ENCODE results near the gene NPPC. TPM values are rescaled to one million over a fixed set of nuclear protein-coding genes. Genes with fewer than 3 reads are reported as not detected.
A peak's percentile ranks its signal among the peaks of the same experiment; 100 is the strongest.

Gene NPPC
- not detected in 2 replicates for polyA plus RNA-seq (2012; rRNA removed)
- not detected in 2 replicates for polyA plus RNA-seq (2012; cell fraction: cytosol; rRNA removed)
- 0.11 and 0.17 TPM in 2 replicates for polyA plus RNA-seq (2012; cell fraction: nucleus; rRNA removed)

DNA sequence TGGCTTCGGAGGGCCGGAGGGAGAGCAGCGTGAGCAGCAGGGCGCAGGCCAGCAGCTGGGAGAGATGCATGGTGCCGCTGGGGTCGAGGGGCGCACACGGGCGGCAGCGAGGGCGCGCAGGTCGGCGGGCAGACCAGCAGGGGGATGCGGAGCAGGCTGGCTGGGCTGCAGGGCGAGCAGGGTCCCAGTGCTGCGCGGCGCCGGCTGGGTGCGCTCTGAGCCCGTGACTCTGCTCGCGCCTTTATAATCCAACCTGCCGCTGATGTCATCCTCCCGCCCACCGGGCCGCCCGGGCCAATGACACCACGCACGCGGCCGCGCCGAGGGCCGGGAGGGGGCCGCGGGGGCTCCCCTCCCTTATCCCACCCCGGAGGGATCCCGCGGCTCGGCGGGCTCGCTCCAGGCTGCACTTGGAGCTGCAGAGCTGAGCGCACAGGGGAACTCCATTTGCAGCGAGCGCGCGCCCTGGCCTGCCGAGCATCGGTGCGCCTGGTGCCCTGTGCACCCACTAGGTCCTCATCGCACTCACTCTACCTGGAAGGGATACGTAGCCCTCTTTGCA, at the start of gene NPPC:
Gene NPPC (minus strand): TSS at position 217 of the 562 bp plus-strand sequence. CDS start 147 bp downstream, at position 70.
- no peaks in the 10 kb centered on the region for H3K9me2 ChIP-seq
- H3K9me3 ChIP-seq: no peaks in the 10 kb centered on the region
- no peak for TF ChIP-seq FOSL2 (IDR thresholded peaks at IDR 0.05; ENCODE audit: borderline replicate concordance, low read depth)
- TF ChIP-seq FOXM1 (IDR thresholded peaks at IDR 0.05; ENCODE audit: low read depth): no peak
- TF ChIP-seq, protein P1, sequence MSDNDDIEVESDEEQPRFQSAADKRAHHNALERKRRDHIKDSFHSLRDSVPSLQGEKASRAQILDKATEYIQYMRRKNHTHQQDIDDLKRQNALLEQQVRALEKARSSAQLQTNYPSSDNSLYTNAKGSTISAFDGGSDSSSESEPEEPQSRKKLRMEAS (IDR thresholded peaks at IDR 0.05; ENCODE audit: low read depth): 0 out of 2 replicates have a peak, but pooled peaks have one; percentile 31
- peak; percentile 44 for TF ChIP-seq CTCF (IDR thresholded peaks at IDR 0.05)
- peak; percentile 44; the same call in 1 of the 2 replicates for TF ChIP-seq SMC3 (IDR thresholded peaks at IDR 0.05; ENCODE audit: low read depth, low read length)
- no peak for TF ChIP-seq GABPA (IDR thresholded peaks at IDR 0.05; ENCODE audit: low read depth)
- peak; percentile 63 for TF ChIP-seq RAD21 (IDR thresholded peaks at IDR 0.05; ENCODE audit: low read length)
- no peaks in the 10 kb centered on the region for H3F3A ChIP-seq (replicated peaks; ENCODE audit: insufficient read depth)
- no peak within 1 kb of the TSS for H3K27ac ChIP-seq (ENCODE audit: low read depth in 2 of 2, low read length in 1 of 2)
- no peaks in the 10 kb centered on the region for H4K20me1 ChIP-seq (ENCODE audit: insufficient read depth)
- H3K36me3 ChIP-seq (replicated peaks in 1 of 2; ENCODE audit: control insufficient read depth in 1 of 2, insufficient read depth in 2 of 2, low read length in 1 of 2): no peaks in the 10 kb centered on the region
- 0% methylated on average over 2 of the region's 54 CpGs for WGBS (ENCODE audit: low lambda C conversion rate)
- no peaks in the 10 kb centered on the region for H3K79me2 ChIP-seq (ENCODE audit: insufficient read depth)
- H3K4me2 ChIP-seq: peak within 1 kb of the TSS; percentile 97
- H3K4me1 ChIP-seq (ENCODE audit: control insufficient read depth in 1 of 2, insufficient read depth in 2 of 2, low read depth in 1 of 2, low read length in 1 of 2): peaks cover 0 to 20% of the 10 kb centered on the region in 2 experiments; a peak in 1 of 4 replicates
- peak within 1 kb of the TSS; percentile 45 to 62 for H3K4me3 ChIP-seq (ENCODE audit: low read depth in 2 of 2, low read length in 1 of 2)
- peak; percentile 93 for DNase-seq
- no peak within 1 kb of the TSS for H3K9ac ChIP-seq
- H2AFZ ChIP-seq (ENCODE audit: low read depth): peak within 1 kb of the TSS; percentile 81; the same call in 1 of the 2 replicates
- ChIA-PET POLR2A (no interaction called here), CTCF (interaction anchor here (0.7 to 14.3 kb wide), 58 partner anchors 8 to 613 kb away, joined by 3 to 214 read pairs (median 5); no protein-coding TSS in a partner anchor)
- peaks cover 41% of the 10 kb centered on the region for H3K27me3 ChIP-seq (ENCODE audit: insufficient read depth)

- H3K9ac ChIP-seq: no peak overlapping the region
- TF ChIP-seq GATA2 (CRISPR knock-in tag; IDR thresholded peaks at IDR 0.05) (no peak), FOSL2 (IDR thresholded peaks at IDR 0.05; ENCODE audit: borderline replicate concordance, low read depth) (no peak), YY1 (IDR thresholded peaks at IDR 0.05; ENCODE audit: low read depth) (no peak), MXI1 (IDR thresholded peaks at IDR 0.05; ENCODE audit: low read depth, low read length) (no peak), FOXM1 (IDR thresholded peaks at IDR 0.05; ENCODE audit: low read depth) (no peak), NFIC (IDR thresholded peaks at IDR 0.05; ENCODE audit: borderline replicate concordance) (no peak), SMC3 (IDR thresholded peaks at IDR 0.05; ENCODE audit: low read depth, low read length) (no peak), JUND (IDR thresholded peaks at IDR 0.05) (no peak), TAF1 (IDR thresholded peaks at IDR 0.05; ENCODE audit: borderline replicate concordance, low read depth, low read length) (no peak)
- TF ChIP-seq, protein P2, sequence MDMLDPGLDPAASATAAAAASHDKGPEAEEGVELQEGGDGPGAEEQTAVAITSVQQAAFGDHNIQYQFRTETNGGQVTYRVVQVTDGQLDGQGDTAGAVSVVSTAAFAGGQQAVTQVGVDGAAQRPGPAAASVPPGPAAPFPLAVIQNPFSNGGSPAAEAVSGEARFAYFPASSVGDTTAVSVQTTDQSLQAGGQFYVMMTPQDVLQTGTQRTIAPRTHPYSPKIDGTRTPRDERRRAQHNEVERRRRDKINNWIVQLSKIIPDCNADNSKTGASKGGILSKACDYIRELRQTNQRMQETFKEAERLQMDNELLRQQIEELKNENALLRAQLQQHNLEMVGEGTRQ (IDR thresholded peaks at IDR 0.05; ENCODE audit: borderline replicate concordance, low read depth, low read length): no peak
- DNase-seq: no peak
- no peaks in the 10 kb centered on the region for H3F3A ChIP-seq (replicated peaks; ENCODE audit: insufficient read depth)
- no peaks in the 10 kb centered on the region for H3K9me2 ChIP-seq
- peaks cover 4% of the 10 kb centered on the region; the same call in 1 of the 2 replicates for H4K20me1 ChIP-seq (ENCODE audit: insufficient read depth)
- H3K79me2 ChIP-seq (ENCODE audit: insufficient read depth): peaks cover 41% of the 10 kb centered on the region
- H3K4me3 ChIP-seq (ENCODE audit: low read depth in 2 of 2, low read length in 1 of 2): no peak overlapping the region
- H3K9me3 ChIP-seq: no peaks in the 10 kb centered on the region
- CTCF ChIA-PET: interaction anchor here (1.7 kb wide), 2 partner anchors 12 to 351 kb away, joined by 3 to 6 read pairs; no protein-coding TSS in a partner anchor
- no peaks in the 10 kb centered on the region for H3K4me1 ChIP-seq (ENCODE audit: control insufficient read depth in 1 of 2, insufficient read depth in 2 of 2, low read depth in 1 of 2, low read length in 1 of 2)
- POLR2A ChIA-PET: no interaction called here
- H3K27ac ChIP-seq (ENCODE audit: low read depth in 2 of 2, low read length in 1 of 2): no peak overlapping the region
- H3K27me3 ChIP-seq (ENCODE audit: insufficient read depth): no peaks in the 10 kb centered on the region
- peaks cover 0 to 6% of the 10 kb centered on the region in 2 experiments for H3K36me3 ChIP-seq (replicated peaks in 1 of 2; ENCODE audit: control insufficient read depth in 1 of 2, insufficient read depth in 2 of 2, low read length in 1 of 2)
- no peak overlapping the region for H3K4me2 ChIP-seq
- 98% methylated on average over 2 of the region's 2 CpGs for WGBS (ENCODE audit: low lambda C conversion rate)
- H2AFZ ChIP-seq (ENCODE audit: low read depth): no peak overlapping the region
These were observed 48.8 kb upstream of the NPPC start for GRCh38 chr2:231975001-231975400.
